SK-N-MC (cell line): ENCODE measurements around the gene TMEM164.

Experiments used
- EZH2 ChIP-seq: fragments of 200-600 bp; sonication (generic); IDR thresholded peaks from one replicate; pipeline ENCODE4 v1.6.1; 2017; ENCODE audit warnings: antibody characterized with exemption
- POLR2AphosphoS5 ChIP-seq: IDR thresholded peaks from 2 replicates; pipeline ENCODE4 v1.6.1; 2012; ENCODE audit warnings: mild to moderate bottlenecking, low read depth, low read length, borderline replicate concordance

GRCh38 chrX:110037178-110037577, 34.3 kb downstream of the TMEM164 start:
- TF ChIP-seq EZH2 (no peak), POLR2AphosphoS5 (no peak)
